Smooth muscle cell (in vitro differentiated cells): ENCODE data around the gene CFAP65. TPM values are rescaled to one million over a fixed set of nuclear protein-coding genes. Genes with fewer than 3 reads are reported as not detected.

Experiments used
- DNase-seq: peaks from one replicate; lab custom pipeline; 2025; ENCODE audit not compliant: unreplicated experiment; lab: John Stamatoyannopoulos, UW
- H2AFZ ChIP-seq: fragments of 200-600 bp; sonication (generic); 2 replicates; pipeline ENCODE4 v1.6.0; 2016; ENCODE audit warnings: antibody characterized with exemption, low read depth, mild to moderate bottlenecking
- H3F3A ChIP-seq: fragments of 200-600 bp; sonication (generic); 2 replicates; pipeline ENCODE4 v1.6.0; 2017; ENCODE audit warnings: antibody characterized with exemption, low read depth
- H3K27ac ChIP-seq: fragments of 200-600 bp; sonication (generic); 2 replicates; pipeline ENCODE4 v1.5.1; 2016; ENCODE audit warnings: low read depth, mild to moderate bottlenecking
- H3K27me3 ChIP-seq: fragments of 200-600 bp; sonication (generic); 2 replicates; pipeline ENCODE4 v1.6.1; 2016; ENCODE audit warnings: low read depth, mild to moderate bottlenecking
- H3K36me3 ChIP-seq: fragments of 200-600 bp; sonication (generic); 2 replicates; pipeline ENCODE4 v1.5.1; 2016; ENCODE audit warnings: low read depth
- H3K4me1 ChIP-seq: fragments of 200-600 bp; sonication (generic); 2 replicates; pipeline ENCODE4 v1.5.1; 2016; ENCODE audit warnings: low read depth
- H3K4me2 ChIP-seq: fragments of 200-600 bp; sonication (generic); 2 replicates; pipeline ENCODE4 v1.6.0; 2016; ENCODE audit warnings: mild to moderate bottlenecking
- H3K4me3 ChIP-seq: fragments of 200-600 bp; sonication (generic); 2 replicates; pipeline ENCODE4 v1.5.1; 2016; ENCODE audit warnings: mild to moderate bottlenecking
- H3K79me2 ChIP-seq: fragments of 200-600 bp; sonication (generic); 2 replicates; pipeline ENCODE4 v1.6.0; 2016; ENCODE audit warnings: low read depth, mild to moderate bottlenecking
- H3K9ac ChIP-seq: fragments of 200-600 bp; sonication (generic); 2 replicates; pipeline ENCODE4 v1.6.0; 2016; ENCODE audit warnings: low read depth
- H3K9me3 ChIP-seq: fragments of 200-600 bp; sonication (generic); replicated peaks from 2 replicates; pipeline ENCODE4 v1.5.1; 2016; ENCODE audit warnings: low read depth
- H4K20me1 ChIP-seq: fragments of 200-600 bp; sonication (generic); 2 replicates; pipeline ENCODE4 v1.6.0; 2016; ENCODE audit warnings: low read depth
- CTCF ChIP-seq: fragments of 200-600 bp; sonication (generic); IDR thresholded peaks from 2 replicates; pipeline ENCODE4 v1.5.1; 2017; ENCODE audit warnings: borderline replicate concordance, mild to moderate bottlenecking, antibody characterized with exemption; ENCODE audit not compliant: insufficient read depth, poor library complexity, severe bottlenecking
- WGBS: methylation state at CpG from one replicate; pipeline ENCODE4 v1.1.7; 2016; ENCODE audit warnings: low lambda C conversion rate; 5-methylcytosine and 5-hydroxymethylcytosine counted together
- polyA plus RNA-seq: library from polyadenylated mRNA; unstranded; fragments of >200 nt; fragmentation: Nextera tagmentation; extraction: Ambion mirVana; gene quantifications from 2 replicates; pipeline ENCODE4 v1.2.1, GENCODE V29; 2016
- total RNA-seq: library from RNA; depleted of rRNA; stranded (reverse); fragments of >200 nt; gene quantifications from 2 replicates; pipeline ENCODE4 v1.2.3, GENCODE V29; 2014

Gene CFAP65
- total and polyA plus RNA-seq, 2 experiments from 2014 or later, result not detected

GRCh38 chr2:218981390-218981880 is 59.9 kb downstream of the CFAP65 start:
- Histone ChIP-seq H3K4me1 (peaks cover 10% of the 10 kb centered on the region), H3K79me2 (no peaks in the 10 kb centered on the region), H3K4me3 (no peak overlapping the region), H4K20me1 (no peaks in the 10 kb centered on the region), H3K9ac (no peak overlapping the region), H3K27me3 (peaks cover 100% of the 10 kb centered on the region), H3K4me2 (peak overlapping the region; percentile 76), H2AFZ (no peak overlapping the region), H3F3A (no peaks in the 10 kb centered on the region), H3K36me3 (no peaks in the 10 kb centered on the region), H3K9me3 (no peaks in the 10 kb centered on the region), H3K27ac (no peak overlapping the region)
- no peak for DNase-seq
- 8% methylated on average over 18 of the region's 46 CpGs for WGBS
- TF ChIP-seq CTCF, result no peak

- no peak for TF ChIP-seq CTCF
- Histone ChIP-seq H2AFZ (no peak overlapping the region), H3K4me1 (peaks cover 10% of the 10 kb centered on the region), H4K20me1 (no peaks in the 10 kb centered on the region), H3K4me2 (no peak overlapping the region), H3K27ac (no peak overlapping the region), H3F3A (no peaks in the 10 kb centered on the region), H3K9ac (no peak overlapping the region), H3K9me3 (no peaks in the 10 kb centered on the region), H3K4me3 (no peak overlapping the region), H3K79me2 (no peaks in the 10 kb centered on the region), H3K27me3 (peaks cover 100% of the 10 kb centered on the region), H3K36me3 (no peaks in the 10 kb centered on the region)
- 4% methylated on average over 21 of the region's 26 CpGs for WGBS
- no peak for DNase-seq
Observed at GRCh38 chr2:218980735-218981389, 60.5 kb downstream of the CFAP65 start.

- 5% methylated on average over 30 of the region's 39 CpGs for WGBS
- no peaks in the 10 kb centered on the region for H3K36me3 ChIP-seq
- no peaks in the 10 kb centered on the region for H3F3A ChIP-seq
- no peak overlapping the region for H3K9ac ChIP-seq
- no peak overlapping the region for H2AFZ ChIP-seq
- H3K4me3 ChIP-seq, result peak overlapping the region; percentile 13
- no peaks in the 10 kb centered on the region for H4K20me1 ChIP-seq
- H3K4me2 ChIP-seq, result peak overlapping the region; percentile 68
- TF ChIP-seq CTCF, result peak; percentile 95
- no peaks in the 10 kb centered on the region for H3K79me2 ChIP-seq
- H3K4me1 ChIP-seq, result peaks cover 10% of the 10 kb centered on the region
- no peaks in the 10 kb centered on the region for H3K9me3 ChIP-seq
- H3K27ac ChIP-seq, result no peak overlapping the region
- DNase-seq, result peak; percentile 40
- H3K27me3 ChIP-seq, result peaks cover 100% of the 10 kb centered on the region
Observed at GRCh38 chr2:218979846-218980734, 61.2 kb downstream of the CFAP65 start.
